HCT116 (cell line): Measurements from ENCODE around the gene ASB7. TPM values are rescaled to one million over a fixed set of nuclear protein-coding genes. Genes with fewer than 3 reads are reported as not detected.

Experiments used
- ATAC-seq: fragments of 200-7000 bp; cut with Tn5 transposase; 2 replicates; pipeline ENCODE4 v1.9.1; 2020; ENCODE audit warnings: mild to moderate bottlenecking, moderate library complexity
- BruUV-seq: library from RNA; stranded (reverse); fragments of 400-500 nt; replicated peaks from 2 replicates; lab custom pipeline; 2021; lab: Mats Ljungman, UMichigan
- CTCF ChIA-PET: fragments of 300-600 bp; sonication (Branson Sonifier 250); formaldehyde crosslinking; loops from one replicate; lab custom pipeline; 2021; ENCODE audit warnings: antibody characterized with exemption; lab: Charles Lee
- POLR2A ChIA-PET: fragments of 300-600, 350-600 bp; sonication (Branson Sonifier 250); formaldehyde crosslinking; loops from one replicate; lab custom pipeline; 2021; ENCODE audit warnings: antibody characterized with exemption; lab: Charles Lee
- RAD21 ChIA-PET, 2 experiments: fragments of 300-600 bp; sonication (Branson Sonifier 250); formaldehyde crosslinking; loops; one replicate each; lab custom pipeline; 2023; ENCODE audit warnings: low total read pairs in 2 of 2; ENCODE audit not compliant: uncharacterized antibody in 2 of 2, unreplicated experiment in 2 of 2, low non-redundant PET in 1 of 2; lab: Charles Lee
- DNase-seq: peaks from one replicate; pipeline ENCODE4 v3.0.0-alpha.2; 2010; ENCODE audit warnings: low read depth, low spot score
- H2AFZ ChIP-seq: fragments of 200-600 bp; shearing (Covaris generic), sonication (generic); 2 replicates; pipeline ENCODE4 v1.6.1; 2017; ENCODE audit warnings: low read depth, mixed run types, mixed read lengths, antibody characterized with exemption, low read length; ENCODE audit not compliant: poor library complexity, severe bottlenecking
- H3K27ac ChIP-seq: 2 replicates; pipeline ENCODE4 v1.5.1; 2012; ENCODE audit warnings: low read depth, low read length
- H3K27me3 ChIP-seq: fragments of 200-600 bp; sonication (generic); 2 replicates; pipeline ENCODE4 v1.6.1; 2016; ENCODE audit warnings: mixed run types, low read length, mixed read lengths; ENCODE audit not compliant: insufficient read depth
- H3K36me3 ChIP-seq, 2 experiments: fragments of 200-500 bp in 1 of 2; fragments of 200-600 bp in 1 of 2; sonication (Bioruptor generic) in 1 of 2; sonication (generic) in 1 of 2; 2 replicates each; pipeline versions ENCODE4 v1.5.1 to v1.6.1; 2014 to 2016; ENCODE audit warnings: low read length in 2 of 2, inconsistent platforms in 1 of 2, mixed read lengths in 1 of 2, mixed run types in 1 of 2; ENCODE audit not compliant: insufficient read depth in 2 of 2, control insufficient read depth in 1 of 2
- H3K4me1 ChIP-seq, 2 experiments: fragments of 200-600 bp in 1 of 2; sonication (generic) in 1 of 2; 2 replicates each; pipeline versions ENCODE4 v1.5.1 to v1.6.1; 2012 to 2017; ENCODE audit warnings: low read length in 2 of 2, inconsistent platforms in 1 of 2, mild to moderate bottlenecking in 1 of 2, mixed read lengths in 1 of 2, mixed run types in 1 of 2, moderate library complexity in 1 of 2; ENCODE audit not compliant: insufficient read depth in 2 of 2, control insufficient read depth in 1 of 2
- H3K4me2 ChIP-seq: fragments of 200-600 bp; sonication (generic); 2 replicates; pipeline ENCODE4 v1.6.1; 2017; ENCODE audit warnings: mixed run types, low read length, mixed read lengths
- H3K4me3 ChIP-seq, 2 experiments: fragments of 200-600 bp in 1 of 2; sonication (generic) in 1 of 2; replicated peaks in 1 of 2; 2 replicates each; pipeline ENCODE4 v1.5.1; 2011 to 2016; ENCODE audit warnings: low read length in 2 of 2, control low read depth in 1 of 2, low read depth in 1 of 2, mild to moderate bottlenecking in 1 of 2, mixed read lengths in 1 of 2, mixed run types in 1 of 2
- H3K79me2 ChIP-seq: fragments of 200-600 bp; sonication (generic); 2 replicates; pipeline ENCODE4 v1.6.1; 2017; ENCODE audit warnings: mild to moderate bottlenecking, mixed run types, low read length, moderate library complexity, mixed read lengths; ENCODE audit not compliant: insufficient read depth
- H3K9ac ChIP-seq: fragments of 200-600 bp; sonication (generic); 2 replicates; pipeline ENCODE4 v1.6.1; 2016; ENCODE audit warnings: low read length, mixed read lengths
- H3K9me2 ChIP-seq: fragments of 200-600 bp; sonication (generic), shearing (Covaris generic); 2 replicates; pipeline ENCODE4 v1.6.1; 2017; ENCODE audit warnings: mixed run types, mild to moderate bottlenecking, moderate library complexity; ENCODE audit not compliant: insufficient read depth
- H3K9me3 ChIP-seq, 2 experiments: fragments of 200-500 bp in 1 of 2; fragments of 200-600 bp in 1 of 2; sonication (Bioruptor generic) in 1 of 2; sonication (generic) in 1 of 2; 2 replicates each; pipeline ENCODE4 v1.6.1; 2014 to 2017; ENCODE audit warnings: low read length in 2 of 2, mixed read lengths in 2 of 2, inconsistent platforms in 1 of 2, low read depth in 1 of 2, mild to moderate bottlenecking in 1 of 2, mixed run types in 1 of 2, moderate library complexity in 1 of 2; ENCODE audit not compliant: control insufficient read depth in 1 of 2, insufficient read depth in 1 of 2
- H4K20me1 ChIP-seq: fragments of 200-600 bp; sonication (generic), shearing (Covaris generic); 2 replicates; pipeline ENCODE4 v1.6.1; 2017; ENCODE audit warnings: mixed run types, mild to moderate bottlenecking, moderate library complexity; ENCODE audit not compliant: insufficient read depth
- EGR1 ChIP-seq: IDR thresholded peaks from 2 replicates; pipeline ENCODE4 v1.6.1; 2012; ENCODE audit warnings: low read depth
- ELF1 ChIP-seq: IDR thresholded peaks from 2 replicates; pipeline ENCODE4 v1.6.1; 2012; ENCODE audit warnings: low read depth, borderline replicate concordance
- FOSL1 ChIP-seq: IDR thresholded peaks from 2 replicates; pipeline ENCODE4 v1.6.1; 2012; ENCODE audit warnings: low read depth
- JUND ChIP-seq: IDR thresholded peaks from 2 replicates; pipeline ENCODE4 v1.6.1; 2012
- POLR2A ChIP-seq: IDR thresholded peaks from 2 replicates; pipeline ENCODE4 v1.7.0; 2011; ENCODE audit warnings: borderline replicate concordance; ENCODE audit not compliant: insufficient read depth, insufficient read length; ENCODE audit errors: extremely low read depth
- RAD21 ChIP-seq: IDR thresholded peaks from 2 replicates; pipeline ENCODE4 v1.6.1; 2012; ENCODE audit warnings: low read depth, mild to moderate bottlenecking
- SRF ChIP-seq: IDR thresholded peaks from 2 replicates; pipeline ENCODE4 v1.6.1; 2012; ENCODE audit warnings: low read depth
- ZNF274 ChIP-seq: fragments of 200-500 bp; sonication (Bioruptor generic); IDR thresholded peaks from 2 replicates; pipeline ENCODE4 v1.6.1; 2014; ENCODE audit warnings: mild to moderate bottlenecking, low read depth, low read length, inconsistent platforms
- intact Hi-C: fragments of 100-400 bp; cut with micrococcal nuclease; formaldehyde crosslinking; loops from 2 replicates; pipeline ENCODE4 v1.10.0; 2022
- total RNA-seq: library from RNA; stranded (reverse); gene quantifications from one replicate; pipeline ENCODE4 v1.2.1, GENCODE V29; 2021; ENCODE audit not compliant: unreplicated experiment
- TF ChIP-seq, protein P1 (sequence below): IDR thresholded peaks from 2 replicates; pipeline ENCODE4 v1.6.1; 2012
- TF ChIP-seq, protein P2 (sequence below): IDR thresholded peaks from 2 replicates; pipeline ENCODE4 v1.6.1; 2012; ENCODE audit warnings: low read depth
- TF ChIP-seq, protein P3 (sequence below), 3 experiments: fragments of 200-600 bp in 1 of 3; sonication (generic) in 1 of 3; IDR thresholded peaks in 2 of 3; conservative IDR thresholded peaks in 1 of 3; 2 replicates each; pipeline ENCODE4 v1.5.1; 2012 to 2017; ENCODE audit warnings: low read depth in 2 of 3, low read length in 2 of 3, antibody characterized with exemption in 1 of 3, borderline replicate concordance in 1 of 3, control low read depth in 1 of 3, mild to moderate bottlenecking in 1 of 3, mixed read lengths in 1 of 3, mixed run types in 1 of 3, moderate library complexity in 1 of 3; ENCODE audit not compliant: insufficient read depth in 1 of 3
- TF ChIP-seq, protein P4 (sequence below): IDR thresholded peaks from 2 replicates; pipeline ENCODE4 v1.6.1; 2011; ENCODE audit warnings: mild to moderate bottlenecking, low read length, moderate library complexity; ENCODE audit not compliant: insufficient replicate concordance; ENCODE audit errors: extremely low read depth

The ASB7 gene
- total RNA-seq, 1 experiment from 2014 or later = 16.6 TPM

DNA sequence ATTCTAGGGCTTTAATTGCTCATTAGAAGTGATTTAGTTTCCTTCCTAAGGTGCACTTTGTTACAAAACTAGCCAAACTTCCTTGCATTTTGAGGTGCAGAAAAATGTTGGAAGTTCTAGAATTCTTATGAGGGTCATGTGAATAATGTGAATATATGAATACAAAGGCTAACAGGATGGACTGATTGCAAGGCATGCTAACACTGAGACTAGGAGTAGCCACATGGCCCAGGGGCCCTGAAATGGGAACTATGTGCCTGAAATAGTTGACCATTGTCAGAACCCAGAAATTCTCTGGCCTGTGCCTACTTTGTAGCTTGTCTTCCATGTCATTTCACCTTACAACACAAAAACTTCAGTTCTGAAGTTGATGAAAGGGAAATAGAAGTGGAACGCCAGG lies 10.8 kb downstream of the ASB7 start:
- peaks cover 0 to 22% of the 10 kb centered on the region in 2 experiments; a peak in 2 of 4 replicates for H3K36me3 ChIP-seq
- TF ChIP-seq EGR1 = no peak
- no peak overlapping the region for H3K27ac ChIP-seq
- H3K4me2 ChIP-seq = no peak overlapping the region
- BruUV-seq = no TSS peak
- peaks cover 6% of the 10 kb centered on the region; the same call in 1 of the 2 replicates for H3K79me2 ChIP-seq
- H3K4me3 ChIP-seq = no peak overlapping the region
- no peak overlapping the region for H3K9ac ChIP-seq
- ChIA-PET RAD21 (no interaction called here), POLR2A (no interaction called here), CTCF (no interaction called here)
- no peaks in the 10 kb centered on the region for H3K9me3 ChIP-seq
- H2AFZ ChIP-seq = no peak overlapping the region
- intact Hi-C loops = no loop called here
- H4K20me1 ChIP-seq = no peaks in the 10 kb centered on the region
- no peaks in the 10 kb centered on the region for H3K4me1 ChIP-seq
- ATAC-seq (no peak), DNase-seq (no peak)
- no peaks in the 10 kb centered on the region for H3K27me3 ChIP-seq
- no peaks in the 10 kb centered on the region for H3K9me2 ChIP-seq

DNA sequence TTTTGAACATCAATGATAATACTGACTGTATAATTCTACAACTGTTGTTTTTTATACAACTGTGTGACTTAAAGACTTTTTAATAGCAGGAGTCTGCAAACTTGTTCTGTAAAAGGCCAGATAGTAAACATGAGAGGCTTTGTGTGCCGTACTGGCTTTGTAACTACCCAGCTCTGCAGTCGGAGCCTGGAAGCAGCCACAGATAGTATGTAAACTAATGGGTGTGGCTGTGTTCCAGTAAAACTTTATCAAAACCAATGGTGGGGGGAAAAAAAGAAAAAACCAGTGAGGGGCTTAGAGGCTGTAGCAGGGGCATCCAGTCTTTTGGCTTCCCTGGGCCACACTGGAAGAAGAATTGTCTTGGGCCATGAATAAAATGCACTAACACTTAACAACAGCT lies 11.9 kb downstream of the ASB7 start:
- no peak for ATAC-seq
- no peak for DNase-seq
- Histone ChIP-seq H3K4me2 (no peak overlapping the region), H3K4me1 (no peaks in the 10 kb centered on the region), H2AFZ (no peak overlapping the region), H4K20me1 (no peaks in the 10 kb centered on the region), H3K9ac (no peak overlapping the region), H3K9me2 (no peaks in the 10 kb centered on the region), H3K79me2 (peaks cover 3% of the 10 kb centered on the region; the same call in 1 of the 2 replicates), H3K4me3 (no peak overlapping the region), H3K27me3 (no peaks in the 10 kb centered on the region), H3K36me3 (peaks cover 0 to 22% of the 10 kb centered on the region in 2 experiments; a peak in 3 of 4 replicates), H3K27ac (no peak overlapping the region), H3K9me3 (no peaks in the 10 kb centered on the region)
- no TSS peak for BruUV-seq
- CTCF ChIA-PET = interaction anchor here (0.7 to 1.2 kb wide), 3 partner anchors 13 to 394 kb away, joined by 3 to 4 read pairs (median 3); no protein-coding TSS in a partner anchor
- RAD21 ChIA-PET = no interaction called here
- intact Hi-C loops = no loop called here
- POLR2A ChIA-PET = interaction anchor here (0.7 kb wide), 1 partner anchor 12 kb away, joined by 4 read pairs; the partner anchor contains the start of gene ASB7
- TF ChIP-seq ZNF274 (no peak), RAD21 (no peak), EGR1 (no peak), JUND (no peak), SRF (no peak), ELF1 (no peak), POLR2A (no peak), FOSL1 (no peak)
- TF ChIP-seq, protein P1, sequence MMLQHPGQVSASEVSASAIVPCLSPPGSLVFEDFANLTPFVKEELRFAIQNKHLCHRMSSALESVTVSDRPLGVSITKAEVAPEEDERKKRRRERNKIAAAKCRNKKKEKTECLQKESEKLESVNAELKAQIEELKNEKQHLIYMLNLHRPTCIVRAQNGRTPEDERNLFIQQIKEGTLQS = no peak
- TF ChIP-seq, protein P2, sequence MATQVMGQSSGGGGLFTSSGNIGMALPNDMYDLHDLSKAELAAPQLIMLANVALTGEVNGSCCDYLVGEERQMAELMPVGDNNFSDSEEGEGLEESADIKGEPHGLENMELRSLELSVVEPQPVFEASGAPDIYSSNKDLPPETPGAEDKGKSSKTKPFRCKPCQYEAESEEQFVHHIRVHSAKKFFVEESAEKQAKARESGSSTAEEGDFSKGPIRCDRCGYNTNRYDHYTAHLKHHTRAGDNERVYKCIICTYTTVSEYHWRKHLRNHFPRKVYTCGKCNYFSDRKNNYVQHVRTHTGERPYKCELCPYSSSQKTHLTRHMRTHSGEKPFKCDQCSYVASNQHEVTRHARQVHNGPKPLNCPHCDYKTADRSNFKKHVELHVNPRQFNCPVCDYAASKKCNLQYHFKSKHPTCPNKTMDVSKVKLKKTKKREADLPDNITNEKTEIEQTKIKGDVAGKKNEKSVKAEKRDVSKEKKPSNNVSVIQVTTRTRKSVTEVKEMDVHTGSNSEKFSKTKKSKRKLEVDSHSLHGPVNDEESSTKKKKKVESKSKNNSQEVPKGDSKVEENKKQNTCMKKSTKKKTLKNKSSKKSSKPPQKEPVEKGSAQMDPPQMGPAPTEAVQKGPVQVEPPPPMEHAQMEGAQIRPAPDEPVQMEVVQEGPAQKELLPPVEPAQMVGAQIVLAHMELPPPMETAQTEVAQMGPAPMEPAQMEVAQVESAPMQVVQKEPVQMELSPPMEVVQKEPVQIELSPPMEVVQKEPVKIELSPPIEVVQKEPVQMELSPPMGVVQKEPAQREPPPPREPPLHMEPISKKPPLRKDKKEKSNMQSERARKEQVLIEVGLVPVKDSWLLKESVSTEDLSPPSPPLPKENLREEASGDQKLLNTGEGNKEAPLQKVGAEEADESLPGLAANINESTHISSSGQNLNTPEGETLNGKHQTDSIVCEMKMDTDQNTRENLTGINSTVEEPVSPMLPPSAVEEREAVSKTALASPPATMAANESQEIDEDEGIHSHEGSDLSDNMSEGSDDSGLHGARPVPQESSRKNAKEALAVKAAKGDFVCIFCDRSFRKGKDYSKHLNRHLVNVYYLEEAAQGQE = no peak
- TF ChIP-seq, protein P3, sequence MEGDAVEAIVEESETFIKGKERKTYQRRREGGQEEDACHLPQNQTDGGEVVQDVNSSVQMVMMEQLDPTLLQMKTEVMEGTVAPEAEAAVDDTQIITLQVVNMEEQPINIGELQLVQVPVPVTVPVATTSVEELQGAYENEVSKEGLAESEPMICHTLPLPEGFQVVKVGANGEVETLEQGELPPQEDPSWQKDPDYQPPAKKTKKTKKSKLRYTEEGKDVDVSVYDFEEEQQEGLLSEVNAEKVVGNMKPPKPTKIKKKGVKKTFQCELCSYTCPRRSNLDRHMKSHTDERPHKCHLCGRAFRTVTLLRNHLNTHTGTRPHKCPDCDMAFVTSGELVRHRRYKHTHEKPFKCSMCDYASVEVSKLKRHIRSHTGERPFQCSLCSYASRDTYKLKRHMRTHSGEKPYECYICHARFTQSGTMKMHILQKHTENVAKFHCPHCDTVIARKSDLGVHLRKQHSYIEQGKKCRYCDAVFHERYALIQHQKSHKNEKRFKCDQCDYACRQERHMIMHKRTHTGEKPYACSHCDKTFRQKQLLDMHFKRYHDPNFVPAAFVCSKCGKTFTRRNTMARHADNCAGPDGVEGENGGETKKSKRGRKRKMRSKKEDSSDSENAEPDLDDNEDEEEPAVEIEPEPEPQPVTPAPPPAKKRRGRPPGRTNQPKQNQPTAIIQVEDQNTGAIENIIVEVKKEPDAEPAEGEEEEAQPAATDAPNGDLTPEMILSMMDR (IDR thresholded peaks at IDR 0.05 in 2 of 3, conservative IDR thresholded peaks at IDR 0.05 in 1 of 3; ENCODE audit: borderline replicate concordance in 1 of 3, insufficient read depth in 1 of 3, low read depth in 2 of 3, low read length in 2 of 3) = no peak
- TF ChIP-seq, protein P4, sequence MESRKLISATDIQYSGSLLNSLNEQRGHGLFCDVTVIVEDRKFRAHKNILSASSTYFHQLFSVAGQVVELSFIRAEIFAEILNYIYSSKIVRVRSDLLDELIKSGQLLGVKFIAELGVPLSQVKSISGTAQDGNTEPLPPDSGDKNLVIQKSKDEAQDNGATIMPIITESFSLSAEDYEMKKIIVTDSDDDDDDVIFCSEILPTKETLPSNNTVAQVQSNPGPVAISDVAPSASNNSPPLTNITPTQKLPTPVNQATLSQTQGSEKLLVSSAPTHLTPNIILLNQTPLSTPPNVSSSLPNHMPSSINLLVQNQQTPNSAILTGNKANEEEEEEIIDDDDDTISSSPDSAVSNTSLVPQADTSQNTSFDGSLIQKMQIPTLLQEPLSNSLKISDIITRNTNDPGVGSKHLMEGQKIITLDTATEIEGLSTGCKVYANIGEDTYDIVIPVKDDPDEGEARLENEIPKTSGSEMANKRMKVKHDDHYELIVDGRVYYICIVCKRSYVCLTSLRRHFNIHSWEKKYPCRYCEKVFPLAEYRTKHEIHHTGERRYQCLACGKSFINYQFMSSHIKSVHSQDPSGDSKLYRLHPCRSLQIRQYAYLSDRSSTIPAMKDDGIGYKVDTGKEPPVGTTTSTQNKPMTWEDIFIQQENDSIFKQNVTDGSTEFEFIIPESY = no peak
